HEK293T (cell line): ENCODE results near the gene CELSR1.

Source experiments
- BHLHE40 ChIP-seq: fragments of 450-650 bp; IDR thresholded peaks from 2 replicates; pipeline ENCODE4 v1.6.1; 2016; ENCODE audit warnings: mild to moderate bottlenecking, moderate library complexity, borderline replicate concordance
- NFRKB ChIP-seq: fragments of 450-650 bp; IDR thresholded peaks from 2 replicates; pipeline ENCODE4 v1.6.1; 2016; ENCODE audit warnings: mild to moderate bottlenecking, moderate library complexity
- SUZ12 ChIP-seq: fragments of 450-650 bp; IDR thresholded peaks from 2 replicates; pipeline ENCODE4 v1.6.1; 2016; ENCODE audit warnings: mild to moderate bottlenecking
- TARDBP ChIP-seq: fragments of 450-650 bp; IDR thresholded peaks from 2 replicates; pipeline ENCODE4 v1.6.1; 2016
- ZNF384 ChIP-seq: fragments of 450-650 bp; IDR thresholded peaks from 2 replicates; pipeline ENCODE4 v1.6.1; 2016

DNA sequence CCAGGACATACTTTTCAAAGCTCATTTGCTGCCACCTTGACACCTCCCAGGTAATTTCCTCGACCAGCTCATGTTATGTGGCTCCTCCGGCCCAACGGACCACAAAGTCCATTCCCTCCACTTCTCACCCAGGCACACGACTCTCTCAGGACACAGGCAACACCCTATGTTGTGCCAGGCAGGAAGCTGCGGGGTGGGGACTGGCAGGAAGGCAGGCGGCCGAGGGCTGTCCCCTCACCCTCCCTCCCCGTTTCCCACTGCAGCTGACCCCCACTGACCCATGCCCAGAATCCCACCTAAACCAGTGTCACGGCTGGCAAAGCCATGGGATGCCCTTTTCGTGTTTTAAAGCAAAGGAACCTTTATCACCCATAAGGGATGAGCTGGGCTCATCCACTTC is 20.8 kb downstream of the CELSR1 start:
- TF ChIP-seq BHLHE40 = no peak
- TF ChIP-seq NFRKB = no peak
- no peak for TF ChIP-seq ZNF384
- no peak for TF ChIP-seq TARDBP
- TF ChIP-seq SUZ12 = no peak
